ENCODE results near the gene LGALS9B.
"Not testable (repeated sequence)": the region's sequence is repeated elsewhere in the genome, so short reads cannot be mapped to it uniquely, and the experiment has no call there.

LGALS9B gene

GRCh38 chr17:20467447-20467846 lies at the start of gene LGALS9B:
Gene LGALS9B, minus strand, starts transcription at chr17:20467539. Its CDS starts 69 bp downstream, at chr17:20467470.
- not testable (repeated sequence) for DNase-seq

- not testable (repeated sequence) for DNase-seq
Observed at GRCh38 chr17:20516986-20517385, 49.6 kb upstream of the LGALS9B start.

- DNase-seq: not testable (repeated sequence)
Observed at GRCh38 chr17:20515099-20515498, 47.8 kb upstream of the LGALS9B start.

GRCh38 chr17:20513539-20513938 lies 46.2 kb upstream of the LGALS9B start:
- not testable (repeated sequence) for DNase-seq

DNA sequence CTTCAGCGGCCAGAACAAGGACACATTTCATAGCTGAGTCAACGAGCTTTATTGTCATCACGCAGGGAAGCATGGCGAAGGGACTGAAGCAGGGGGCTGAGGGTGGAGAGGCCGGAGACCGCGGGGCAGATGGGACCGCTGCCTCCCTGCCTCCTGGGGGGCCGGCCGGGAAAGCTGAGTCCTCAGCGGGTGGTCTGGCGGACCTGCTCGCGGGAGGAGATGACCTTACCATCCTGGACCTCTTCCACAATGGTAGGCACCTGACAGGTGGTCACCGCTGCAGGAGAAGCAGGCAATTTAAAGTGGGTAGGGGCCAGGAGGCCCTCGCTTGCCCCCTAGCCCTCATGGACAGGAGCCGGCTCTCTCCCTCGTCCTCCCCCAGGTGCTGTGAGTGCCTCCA lies 45.0 kb upstream of the LGALS9B start:
- not testable (repeated sequence) for DNase-seq

DNA sequence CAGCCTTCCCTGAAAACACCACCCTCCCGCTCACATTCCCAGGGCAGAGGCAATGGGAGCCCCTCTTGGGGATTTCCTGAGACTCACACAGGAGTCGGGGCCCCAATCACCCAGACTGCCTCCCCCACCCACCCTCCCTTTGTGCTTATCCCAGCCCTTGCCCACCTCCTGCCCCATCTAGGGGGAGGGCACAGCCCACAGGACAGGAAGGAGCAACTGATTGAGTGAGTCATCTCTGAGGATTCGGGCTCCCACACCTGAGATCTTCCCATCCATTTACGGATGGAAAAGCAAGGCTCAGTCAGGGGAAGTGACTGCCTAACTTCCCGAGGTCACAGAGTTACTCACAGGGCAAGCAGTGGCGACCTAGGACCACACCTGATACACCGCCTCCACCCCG lies 44.4 kb upstream of the LGALS9B start:
- not testable (repeated sequence) for DNase-seq

DNA sequence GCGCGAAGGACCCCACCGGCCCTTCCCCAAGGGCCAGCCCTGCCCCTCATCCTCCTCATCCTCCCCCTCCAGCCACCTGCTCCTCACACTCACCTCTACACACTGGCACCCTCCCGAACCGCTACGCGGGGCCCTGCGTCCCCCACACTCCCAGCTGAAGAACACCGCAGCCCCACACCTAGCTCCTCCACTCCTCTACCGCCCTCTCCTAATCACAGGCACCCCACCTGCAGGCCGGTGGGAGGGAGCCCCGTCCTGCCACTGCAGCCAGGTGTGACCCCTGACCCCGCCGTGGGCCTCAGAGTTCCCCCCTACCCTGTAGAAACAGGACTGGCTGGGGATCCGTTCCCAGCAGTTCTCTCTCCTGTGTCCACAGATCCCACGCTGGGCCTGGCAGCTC lies 38.0 kb upstream of the LGALS9B start:
- DNase-seq: not testable (repeated sequence)

DNA sequence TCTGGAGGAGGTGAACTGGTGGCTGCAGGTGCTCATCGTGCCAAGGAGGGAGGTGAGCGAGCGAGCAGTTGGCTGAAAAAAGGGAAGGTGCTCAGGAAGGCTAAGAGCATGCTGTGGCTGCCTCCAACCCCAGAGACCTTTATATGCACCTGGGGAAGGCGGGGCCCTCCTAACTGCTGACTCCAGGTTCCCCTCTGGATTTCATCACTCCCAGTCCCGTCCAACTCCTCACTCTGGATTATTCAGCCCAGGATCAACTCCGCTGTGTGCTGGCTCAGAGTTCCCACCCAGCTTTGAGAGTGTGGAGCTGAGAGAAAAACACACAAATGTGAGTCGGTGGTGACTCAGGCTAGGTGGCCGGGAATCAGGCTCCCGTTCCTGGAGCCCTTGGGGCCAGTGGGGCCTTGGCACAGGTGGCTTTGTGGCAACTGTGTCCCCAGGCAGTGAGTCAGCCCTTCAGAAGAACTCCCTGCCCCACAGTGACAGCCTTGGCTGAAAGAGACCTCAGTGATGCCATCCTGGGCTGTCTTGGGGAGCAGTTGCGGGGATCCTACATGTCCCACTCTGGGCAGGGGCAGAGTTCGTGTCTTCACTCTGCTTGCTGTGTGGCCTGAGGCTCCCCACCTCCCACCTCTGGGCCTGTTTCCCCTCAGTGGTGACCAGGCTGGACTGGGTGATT lies 37.2 kb upstream of the LGALS9B start:
- not testable (repeated sequence) for DNase-seq

- not testable (repeated sequence) for DNase-seq
Observed at GRCh38 chr17:20501896-20502295, 34.6 kb upstream of the LGALS9B start.

DNA sequence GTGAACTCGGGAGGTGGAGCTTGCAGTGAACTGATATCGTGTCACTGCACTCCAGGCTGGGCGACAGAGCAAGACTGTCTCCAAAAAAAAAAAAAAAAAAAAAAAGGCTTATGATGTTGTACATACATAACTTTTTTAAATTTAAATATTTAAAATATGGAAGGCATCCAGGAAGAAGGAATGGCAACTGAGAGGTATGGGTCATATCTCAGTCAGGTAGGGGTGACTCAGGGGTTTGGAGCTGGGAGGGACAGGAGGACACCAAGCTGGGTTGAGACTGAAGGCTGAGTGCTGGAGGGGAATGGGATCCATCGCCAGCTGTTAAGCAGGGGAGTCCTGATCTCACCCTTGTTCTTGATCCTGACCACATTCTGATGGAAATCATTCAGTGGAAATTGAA lies 33.0 kb upstream of the LGALS9B start:
- DNase-seq: not testable (repeated sequence)

- DNase-seq: not testable (repeated sequence)
Observed at GRCh38 chr17:20495420-20495819, 28.1 kb upstream of the LGALS9B start.

DNA sequence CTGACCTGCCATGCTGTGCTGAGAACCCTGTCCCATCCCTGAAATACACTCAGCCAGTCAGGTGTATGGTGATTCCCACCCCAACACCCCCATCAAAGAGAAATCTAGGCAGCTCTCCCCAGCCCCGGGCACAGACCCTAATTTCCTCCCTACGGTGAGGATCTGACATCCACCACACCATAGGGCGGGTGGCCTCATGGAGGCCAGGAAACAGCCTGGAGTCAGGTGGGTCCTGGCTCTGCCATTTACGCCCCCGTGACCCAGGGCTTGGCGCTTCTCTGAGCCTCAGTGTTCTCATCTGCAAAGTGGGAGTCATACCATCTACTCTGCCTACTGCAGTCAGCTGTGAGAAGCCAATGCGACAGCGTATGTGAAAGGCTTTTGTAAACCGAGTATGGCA lies 27.4 kb upstream of the LGALS9B start:
- not testable (repeated sequence) for DNase-seq

GRCh38 chr17:20494147-20494546 lies 26.8 kb upstream of the LGALS9B start:
- DNase-seq: not testable (repeated sequence)

DNA sequence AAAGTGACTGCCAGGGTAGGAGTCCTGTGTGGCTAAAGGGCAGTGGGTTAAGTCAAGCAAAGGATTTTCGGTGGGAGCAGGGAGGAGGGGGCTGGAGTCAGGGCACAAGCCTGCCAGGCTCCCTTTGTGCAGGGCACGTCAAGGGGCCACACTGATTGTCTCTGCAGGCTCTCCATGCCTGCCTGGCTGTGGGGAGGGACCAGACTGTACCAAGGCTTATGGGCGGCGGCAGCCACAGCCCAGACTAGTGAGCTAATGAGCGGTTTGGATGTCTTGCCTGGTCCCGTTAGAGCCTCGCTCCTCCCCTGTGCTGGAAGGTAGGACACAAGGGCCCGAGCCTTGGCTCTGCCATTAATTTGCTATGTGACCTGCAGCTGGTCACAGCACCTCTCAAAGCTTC lies 25.6 kb upstream of the LGALS9B start:
- not testable (repeated sequence) for DNase-seq

DNA sequence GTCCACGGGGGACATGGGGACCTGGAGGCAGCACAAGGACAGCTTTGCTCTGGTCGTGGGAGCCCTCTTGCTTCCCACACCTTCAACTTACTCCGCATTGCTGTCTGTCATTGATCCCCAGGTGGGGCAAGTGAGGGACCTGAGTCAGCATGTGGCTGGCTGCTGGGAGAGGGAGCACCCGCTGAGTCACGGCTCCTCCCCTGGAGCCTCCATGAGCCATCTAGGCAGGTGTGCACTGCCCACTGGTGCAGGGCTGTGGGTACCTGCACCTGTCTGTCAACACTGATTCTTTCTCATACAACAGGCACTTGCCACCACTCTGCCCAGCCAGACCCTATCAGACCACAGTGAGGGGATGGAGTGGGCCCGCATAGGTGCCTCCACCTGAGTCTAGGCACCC lies 24.8 kb upstream of the LGALS9B start:
- DNase-seq: not testable (repeated sequence)

DNA sequence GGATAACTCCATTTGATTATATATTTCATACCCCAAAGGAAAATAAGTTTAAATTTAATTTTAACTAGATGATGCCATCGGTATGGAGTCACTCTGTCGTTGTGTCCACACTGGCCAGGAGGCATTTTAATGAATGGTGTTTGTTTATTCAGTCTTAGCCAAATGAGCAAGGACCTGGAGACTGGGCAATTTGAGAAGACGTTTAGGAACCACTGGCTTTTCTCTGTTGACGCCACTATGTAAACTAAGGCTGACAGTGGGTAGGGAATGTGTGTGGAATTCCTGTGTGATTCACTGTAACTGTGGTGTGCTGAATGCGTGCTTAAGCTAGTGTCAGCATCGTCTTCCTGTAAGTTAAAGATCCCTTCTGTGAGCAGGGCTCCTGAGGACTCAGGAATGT lies 17.6 kb upstream of the LGALS9B start:
- not testable (repeated sequence) for DNase-seq

DNA sequence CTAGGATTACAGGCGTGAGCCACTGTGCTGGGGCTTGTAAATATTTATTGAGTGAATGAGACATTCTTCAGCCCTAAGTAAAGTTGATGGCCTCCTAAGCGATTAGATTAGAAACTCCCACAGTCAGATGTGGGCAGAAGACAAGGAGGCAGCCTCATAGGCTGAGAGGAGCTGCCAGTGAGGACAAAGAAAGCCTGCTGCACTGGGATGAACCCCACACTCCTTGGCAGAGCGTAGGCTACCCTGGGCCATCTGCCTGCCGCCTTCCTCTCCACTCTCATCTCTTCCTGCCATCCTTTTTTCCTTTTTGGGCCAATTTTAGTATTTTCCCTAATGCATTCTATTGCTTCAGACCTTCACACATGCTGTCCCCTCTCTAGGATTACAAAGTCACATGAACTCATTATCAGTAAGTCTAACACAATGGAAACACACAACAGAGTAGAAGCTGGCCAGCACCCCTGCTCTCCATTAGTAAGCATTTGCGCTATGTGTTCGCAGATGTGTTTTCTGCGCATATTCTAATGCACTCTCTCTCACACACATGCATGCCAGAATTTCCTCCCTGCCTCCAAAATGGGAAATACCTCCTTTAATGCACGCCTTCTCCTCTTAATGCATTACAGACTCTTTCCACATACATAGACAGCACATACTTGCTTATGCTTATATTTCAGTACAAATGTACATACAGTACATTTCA lies 12.7 kb upstream of the LGALS9B start:
- not testable (repeated sequence) for DNase-seq

DNA sequence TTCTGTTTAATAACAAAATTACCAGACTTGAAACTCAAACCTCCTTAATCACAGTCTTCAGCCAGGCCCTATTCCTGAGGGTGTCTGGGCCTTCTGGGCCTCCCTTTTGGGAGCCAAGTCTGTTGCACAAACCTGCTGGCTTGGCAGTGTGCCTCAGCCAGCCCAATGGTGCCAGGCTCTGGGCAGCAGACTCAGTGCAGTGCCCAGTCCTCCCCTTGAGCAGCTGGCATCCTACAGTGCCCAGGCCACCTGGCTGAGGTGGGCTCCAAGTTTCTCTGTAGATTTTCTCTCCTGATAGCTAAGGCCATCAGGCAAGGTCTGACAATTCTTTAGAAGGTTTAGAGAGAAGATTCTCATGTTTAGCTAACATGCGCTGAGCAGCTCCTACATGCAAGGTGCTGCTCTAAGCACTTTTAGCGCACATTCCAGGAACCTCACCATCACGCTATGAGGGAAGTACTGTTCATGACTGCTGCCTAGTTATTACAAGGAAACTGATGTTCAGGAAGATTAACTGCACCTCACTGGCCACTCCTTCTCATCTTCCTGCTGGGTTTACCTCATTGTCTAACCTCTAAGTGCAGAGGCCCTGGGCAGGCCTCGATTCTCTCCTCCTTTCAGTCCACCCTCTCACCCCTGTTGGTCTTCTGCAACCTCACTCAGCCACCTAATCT lies 10.2 kb upstream of the LGALS9B start:
- DNase-seq: not testable (repeated sequence)

GRCh38 chr17:20475137-20475831 lies 7.9 kb upstream of the LGALS9B start:
- DNase-seq: not testable (repeated sequence)

DNA sequence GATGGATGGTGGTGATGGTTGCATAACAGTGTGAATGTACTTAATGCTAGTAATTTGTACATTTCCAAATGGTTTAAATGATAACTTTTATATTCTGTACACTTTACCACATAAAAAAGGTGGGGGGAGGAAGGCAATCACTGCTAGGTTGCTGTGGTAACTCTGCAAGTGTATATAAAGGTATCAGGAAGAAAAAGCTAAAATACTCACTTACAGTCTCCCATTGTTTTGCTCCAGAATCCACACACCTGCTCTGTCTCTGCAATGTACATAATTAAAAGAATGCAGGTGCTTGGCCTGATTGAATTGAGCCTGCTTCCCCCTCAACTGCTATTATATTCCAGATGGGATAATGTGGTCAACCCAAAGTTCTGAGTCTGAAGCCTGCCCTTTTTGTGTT lies 6.7 kb upstream of the LGALS9B start:
- not testable (repeated sequence) for DNase-seq

- DNase-seq: not testable (repeated sequence)
Observed at GRCh38 chr17:20469946-20470345, 2.6 kb upstream of the LGALS9B start.

DNA sequence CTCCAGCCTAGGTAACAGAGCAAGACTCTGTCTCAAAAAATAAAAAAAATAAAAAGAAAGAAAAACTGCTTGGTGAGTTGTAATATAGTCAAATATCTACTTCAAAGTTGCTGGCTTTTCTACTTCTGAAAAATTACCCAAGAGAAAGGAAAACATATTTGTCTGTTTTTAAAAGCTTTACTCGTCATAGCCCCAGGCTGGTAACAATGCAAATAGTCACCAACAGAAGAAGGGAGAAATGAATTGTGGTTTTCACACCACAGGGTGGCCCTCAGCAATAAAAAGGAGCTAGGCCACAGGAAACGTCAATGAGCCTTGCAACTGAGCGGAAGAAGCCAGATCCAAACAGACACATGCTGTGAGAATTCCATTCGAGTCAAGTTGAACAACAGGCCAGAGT lies 1.8 kb upstream of the LGALS9B start:
- DNase-seq: not testable (repeated sequence)

DNA sequence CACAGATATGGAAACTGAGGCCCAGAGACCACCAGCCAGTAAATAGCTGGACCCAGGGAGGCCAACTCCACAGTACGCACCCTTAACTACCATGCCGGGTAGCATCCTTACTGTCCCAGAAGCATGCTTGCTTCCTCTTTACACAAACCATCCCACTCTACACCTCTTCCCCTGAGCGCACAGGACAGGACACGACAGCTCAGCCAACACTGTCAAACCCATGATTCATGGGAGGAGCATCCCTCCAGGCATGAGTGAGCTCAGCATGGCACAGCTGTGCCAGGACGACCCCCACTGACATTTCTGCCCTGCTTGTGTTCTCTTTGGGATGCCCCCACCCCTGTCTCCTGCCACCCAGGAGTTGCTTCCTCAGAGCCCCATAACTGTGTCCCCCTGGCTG lies 340 bp downstream of the LGALS9B start:
- DNase-seq: not testable (repeated sequence)

All from activated gamma-delta T cell treated with Interleukin-2 at 50 U/mL for 16 hours (primary cell).